GM19193 (cell line): ENCODE results near the gene SIX1.

Experiments used
- POLR2A ChIP-seq: IDR thresholded peaks from 4 replicates; pipeline ENCODE4 v1.6.1; 2011; ENCODE audit not compliant: insufficient read depth, insufficient read length; ENCODE audit errors: extremely low read depth

SIX1 gene

GRCh38 chr14:60640859-60641741, 8.2 kb downstream of the SIX1 start:
- TF ChIP-seq POLR2A: no peak

- TF ChIP-seq POLR2A: no peak
These were observed 9.6 kb downstream of the SIX1 start for GRCh38 chr14:60639674-60640073.

GRCh38 chr14:60637479-60638315, 11.6 kb downstream of the SIX1 start:
- no peak for TF ChIP-seq POLR2A

- no peak for TF ChIP-seq POLR2A
These were observed 12.3 kb downstream of the SIX1 start for GRCh38 chr14:60636879-60637478.

GRCh38 chr14:60634153-60634552, 15.1 kb downstream of the SIX1 start:
- no peak for TF ChIP-seq POLR2A

GRCh38 chr14:60632777-60633176, 16.5 kb downstream of the SIX1 start:
- TF ChIP-seq POLR2A: no peak

GRCh38 chr14:60632257-60632656, 17.0 kb downstream of the SIX1 start:
- TF ChIP-seq POLR2A: no peak

- no peak for TF ChIP-seq POLR2A
These were observed 17.4 kb downstream of the SIX1 start for GRCh38 chr14:60631842-60632241.

- TF ChIP-seq POLR2A: no peak
These were observed 19.1 kb downstream of the SIX1 start for GRCh38 chr14:60630129-60630528.

- no peak for TF ChIP-seq POLR2A
These were observed 20.4 kb downstream of the SIX1 start for GRCh38 chr14:60628892-60629291.

- TF ChIP-seq POLR2A: no peak
These were observed 26.4 kb downstream of the SIX1 start for GRCh38 chr14:60622917-60623257.

- TF ChIP-seq POLR2A: no peak
These were observed 26.9 kb downstream of the SIX1 start for GRCh38 chr14:60622210-60622916.

- no peak for TF ChIP-seq POLR2A
These were observed 27.9 kb downstream of the SIX1 start for GRCh38 chr14:60621386-60621785.

GRCh38 chr14:60618241-60618640, 31.0 kb downstream of the SIX1 start:
- TF ChIP-seq POLR2A: no peak

- TF ChIP-seq POLR2A: no peak
These were observed 32.8 kb downstream of the SIX1 start for GRCh38 chr14:60616461-60616959.
